NCI-H1694 treated with DMSO at 0.1 percent for 48 hours (cell line): Measurements from ENCODE around the gene SMYD1.

Experiments used
- DNase-seq: peaks from one replicate; lab custom pipeline; 2025; lab: John Stamatoyannopoulos, UW

SMYD1 gene

GRCh38 chr2:88141952-88142351, 74.3 kb downstream of the SMYD1 start:
- no peak for DNase-seq

GRCh38 chr2:88144271-88144670, 76.6 kb downstream of the SMYD1 start:
- no peak for DNase-seq

- no peak for DNase-seq
Observed at GRCh38 chr2:88144914-88145497, 77.4 kb downstream of the SMYD1 start.

- DNase-seq = no peak
Observed at GRCh38 chr2:88146590-88146989, 79.0 kb downstream of the SMYD1 start.

- DNase-seq = no peak
Observed at GRCh38 chr2:88147145-88147544, 79.5 kb downstream of the SMYD1 start.

- no peak for DNase-seq
Observed at GRCh38 chr2:88148929-88149438, 81.4 kb downstream of the SMYD1 start.

GRCh38 chr2:88159481-88159880, 91.9 kb downstream of the SMYD1 start:
- DNase-seq = no peak

- peak; percentile 41 for DNase-seq
Observed at GRCh38 chr2:88159955-88160415, 92.4 kb downstream of the SMYD1 start.

GRCh38 chr2:88160517-88160916, 92.9 kb downstream of the SMYD1 start:
- DNase-seq = no peak

- DNase-seq = no peak
Observed at GRCh38 chr2:88161446-88162244, 94.0 kb downstream of the SMYD1 start.
